GM18517 (cell line): ENCODE data around the gene APBB1.

Experiments used
- ATAC-seq: cut with Tn5 transposase; IDR thresholded peaks from one replicate; pipeline ENCODE4 v1.9.1; 2021; ENCODE audit warnings: mild to moderate bottlenecking, moderate library complexity; ENCODE audit not compliant: unreplicated experiment

APBB1 gene

GRCh38 chr11:6391537-6392134 is 27.3 kb downstream of the APBB1 start:
- no peak for ATAC-seq

DNA sequence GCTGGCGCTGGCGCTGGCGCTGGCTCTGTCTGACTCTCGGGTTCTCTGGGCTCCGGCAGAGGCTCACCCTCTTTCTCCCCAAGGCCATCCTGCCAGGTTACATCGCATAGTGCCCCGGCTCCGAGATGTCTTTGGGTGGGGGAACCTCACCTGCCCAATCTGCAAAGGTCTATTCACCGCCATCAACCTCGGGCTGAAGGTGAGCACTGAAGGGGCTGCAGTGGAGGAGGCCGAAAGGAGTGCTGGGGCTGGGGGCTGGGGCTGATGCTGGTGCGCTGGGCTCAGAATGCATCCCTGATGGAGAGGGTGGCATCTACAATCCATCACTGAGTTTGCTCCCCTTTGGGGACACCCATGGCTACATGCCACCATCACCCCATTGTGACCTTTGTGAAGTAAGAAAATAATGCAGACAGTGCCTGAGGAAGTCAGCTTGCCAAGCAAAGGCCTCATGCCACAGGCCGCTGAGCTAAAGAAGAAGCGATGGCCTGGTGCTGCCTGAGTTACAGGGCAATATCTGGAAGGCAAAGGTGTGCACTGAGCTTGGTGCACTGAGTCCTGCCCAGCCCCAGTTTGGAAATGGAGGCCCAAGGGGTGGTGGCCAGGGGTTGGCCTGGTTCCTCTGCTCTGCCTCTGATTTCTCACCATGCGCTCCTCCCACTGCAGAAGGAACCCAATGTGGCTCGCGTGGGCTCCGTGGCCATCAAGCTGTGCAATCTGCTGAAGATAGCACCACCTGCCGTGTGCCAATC is 28.0 kb downstream of the APBB1 start:
- ATAC-seq = no peak

GRCh38 chr11:6389905-6390717 is 28.8 kb downstream of the APBB1 start, which contains the start of gene SMPD1:
Gene SMPD1, plus strand, starts transcription at chr11:6390474. Its CDS starts 125 bp downstream, at chr11:6390599.
- peak; percentile 93 for ATAC-seq

- ATAC-seq = no peak
Observed at GRCh38 chr11:6388748-6389147, 30.1 kb downstream of the APBB1 start.

GRCh38 chr11:6387811-6388599 is 30.9 kb downstream of the APBB1 start:
- no peak for ATAC-seq

GRCh38 chr11:6385046-6385777 is 33.7 kb downstream of the APBB1 start:
- no peak for ATAC-seq

GRCh38 chr11:6378640-6378989 is 40.3 kb downstream of the APBB1 start:
- ATAC-seq = no peak

GRCh38 chr11:6377902-6378639 is 40.8 kb downstream of the APBB1 start:
- ATAC-seq = no peak

GRCh38 chr11:6371825-6372224 is 47.1 kb downstream of the APBB1 start:
- no peak for ATAC-seq

DNA sequence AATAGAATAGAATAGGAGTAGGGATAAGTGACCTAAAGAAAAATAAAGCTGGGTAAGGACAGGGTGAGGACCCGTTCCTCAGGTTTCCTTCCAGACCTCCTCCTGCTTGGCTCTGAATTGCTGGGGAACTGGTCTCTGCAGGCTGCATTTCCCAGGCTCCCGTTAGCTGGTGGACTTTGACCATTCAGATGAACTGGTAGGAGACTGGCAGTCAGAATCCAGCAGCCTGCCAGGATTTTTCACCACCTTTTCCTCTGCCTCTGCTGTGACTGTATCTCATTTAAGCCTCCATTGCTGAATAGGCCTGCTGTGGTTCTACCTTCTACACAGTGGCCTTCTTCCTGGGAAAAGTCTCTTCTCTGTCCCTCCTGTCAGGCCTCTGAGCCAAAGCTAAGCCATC is 53.2 kb downstream of the APBB1 start:
- ATAC-seq = no peak

- peak; percentile 75 for ATAC-seq
Observed at GRCh38 chr11:6362873-6363678, 55.8 kb downstream of the APBB1 start.

DNA sequence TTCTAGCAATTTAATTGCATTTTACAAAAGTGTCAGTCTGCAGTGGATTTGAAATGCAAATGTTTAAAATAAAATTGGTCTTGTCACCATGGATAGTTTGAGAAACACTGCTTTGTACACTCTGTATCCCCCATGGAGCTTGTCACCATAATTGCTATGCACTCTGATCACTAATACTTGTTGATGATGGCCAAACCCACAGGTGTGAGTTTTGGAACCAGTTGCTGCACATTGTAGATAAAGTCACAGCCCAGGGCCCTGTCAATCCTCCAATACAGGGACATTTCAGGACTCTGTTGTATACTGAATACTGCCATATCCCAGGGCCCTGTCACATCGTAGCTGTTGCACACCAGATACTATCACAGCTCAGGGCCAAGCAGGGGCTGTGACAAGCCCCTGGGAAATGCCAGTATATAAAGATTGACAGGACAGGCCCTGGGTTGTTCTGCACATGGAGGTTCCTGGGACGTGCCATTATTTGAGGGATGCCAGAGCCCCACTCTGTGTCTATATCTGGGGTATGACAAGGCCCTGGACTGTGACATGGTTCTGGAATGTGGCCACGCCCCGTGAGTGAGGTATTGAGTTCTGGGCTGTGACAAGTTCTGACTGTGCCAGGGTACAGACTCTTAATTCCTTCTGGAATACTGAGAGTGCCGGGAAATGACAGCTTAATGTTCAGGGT is 56.6 kb downstream of the APBB1 start:
- no peak for ATAC-seq

DNA sequence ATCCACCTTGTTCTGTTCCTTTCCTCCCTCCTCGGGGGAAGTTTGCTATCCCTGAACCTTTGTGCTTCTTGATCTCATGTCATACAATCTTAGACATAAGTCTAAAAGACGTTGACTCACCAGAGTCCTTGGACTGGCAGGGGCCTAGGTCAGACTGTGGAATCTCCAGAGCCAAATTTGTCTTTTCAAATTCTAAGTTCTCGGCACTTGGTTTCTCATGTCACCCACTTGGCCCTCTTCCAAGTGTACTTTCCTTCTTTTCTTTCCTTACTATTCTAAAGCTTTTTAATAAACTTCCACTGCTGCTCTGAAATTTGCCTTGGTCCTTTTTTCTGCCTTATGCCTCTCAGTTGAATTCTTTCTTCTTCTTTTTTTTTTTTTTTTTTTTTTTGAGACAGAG is 58.7 kb downstream of the APBB1 start:
- ATAC-seq = no peak

DNA sequence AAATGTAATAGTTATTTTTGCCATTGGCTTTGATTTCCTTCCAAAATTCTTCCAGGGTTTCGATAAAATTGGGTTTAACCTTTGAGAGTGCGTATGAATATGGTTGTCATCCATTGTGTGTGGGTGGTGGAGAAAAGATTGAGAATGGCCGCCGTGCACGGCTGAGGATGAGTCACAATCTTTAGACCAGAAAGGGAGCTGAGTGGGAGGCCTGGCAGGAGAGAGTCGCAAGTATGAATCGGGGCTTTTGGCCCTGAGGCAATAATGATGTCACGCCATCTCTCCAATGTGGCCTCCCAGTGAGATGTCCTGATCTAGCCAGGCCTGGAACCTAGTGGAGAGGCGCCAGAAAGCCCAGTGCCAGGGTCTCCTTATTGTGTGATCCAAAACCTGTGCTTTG is 61.7 kb downstream of the APBB1 start:
- ATAC-seq = no peak

- ATAC-seq = no peak
Observed at GRCh38 chr11:6356503-6357055, 62.3 kb downstream of the APBB1 start.

- no peak for ATAC-seq
Observed at GRCh38 chr11:6354651-6355485, 64.0 kb downstream of the APBB1 start.

DNA sequence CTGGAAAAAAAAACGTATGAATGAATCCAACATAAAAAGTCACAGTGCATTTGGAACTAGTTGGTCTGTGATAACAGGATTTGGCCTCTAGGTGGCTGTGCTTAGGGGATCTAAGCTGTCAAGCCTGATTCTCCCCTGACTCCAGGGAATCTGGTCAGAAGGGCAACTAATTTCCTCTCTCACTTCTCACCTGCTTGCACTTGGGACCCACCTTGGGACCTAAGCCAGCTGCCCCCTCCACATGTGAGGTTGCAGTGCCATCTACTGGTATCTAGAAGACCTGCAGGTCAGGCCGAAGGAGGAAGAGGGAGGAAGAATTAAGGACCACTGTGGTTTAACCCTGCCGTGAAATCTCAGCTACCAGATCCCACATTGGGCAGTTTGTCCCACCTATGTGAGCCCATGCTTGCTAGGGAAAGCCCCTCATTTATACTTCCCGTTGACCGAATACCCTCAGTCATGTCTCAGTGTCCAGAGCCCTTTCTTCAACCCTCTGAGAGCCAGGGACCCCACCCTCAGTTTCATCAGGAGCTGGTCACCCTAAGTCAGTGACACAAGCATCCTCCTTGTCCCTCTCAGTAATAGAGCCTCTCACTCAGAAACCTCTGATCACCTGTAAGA is 65.4 kb downstream of the APBB1 start:
- ATAC-seq = peak; percentile 74
